GM19099 (cell line): Measurements from ENCODE around the gene KCNMA1.

ENCODE experiments used
- POLR2A ChIP-seq: IDR thresholded peaks from 3 replicates; pipeline ENCODE4 v1.6.1; 2011; ENCODE audit warnings: low read depth; ENCODE audit not compliant: insufficient read length; ENCODE audit errors: extremely low read depth

KCNMA1 gene

GRCh38 chr10:77451886-77452285 lies 185.7 kb downstream of the KCNMA1 start:
- TF ChIP-seq POLR2A: no peak

- no peak for TF ChIP-seq POLR2A
Observed at GRCh38 chr10:77448226-77448625, 189.4 kb downstream of the KCNMA1 start.

DNA sequence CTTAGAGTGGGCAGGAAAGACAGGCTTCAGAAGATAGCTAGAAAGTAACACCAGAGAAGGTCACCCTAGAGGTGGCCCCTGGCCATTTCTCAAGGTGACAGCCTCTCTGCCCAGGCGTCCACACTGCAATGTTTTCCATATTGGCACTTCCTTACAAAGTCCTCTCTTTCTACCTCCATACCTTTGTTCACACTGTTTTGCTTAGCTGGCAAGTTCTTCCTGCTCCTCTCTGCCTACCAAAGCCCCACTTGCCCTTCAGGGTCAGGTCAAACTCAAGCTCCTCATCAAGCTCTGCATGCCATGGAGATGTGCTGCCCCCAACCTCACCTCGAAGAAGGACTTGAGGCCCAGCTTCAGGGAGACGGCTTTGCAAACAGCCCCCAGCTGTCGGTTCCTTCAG lies 190.9 kb downstream of the KCNMA1 start:
- no peak for TF ChIP-seq POLR2A

GRCh38 chr10:77445547-77445946 lies 192.1 kb downstream of the KCNMA1 start:
- no peak for TF ChIP-seq POLR2A

- TF ChIP-seq POLR2A: no peak
Observed at GRCh38 chr10:77444041-77444440, 193.6 kb downstream of the KCNMA1 start.

GRCh38 chr10:77442699-77443189 lies 194.9 kb downstream of the KCNMA1 start:
- no peak for TF ChIP-seq POLR2A

GRCh38 chr10:77441353-77442166 lies 196.0 kb downstream of the KCNMA1 start:
- TF ChIP-seq POLR2A: no peak

DNA sequence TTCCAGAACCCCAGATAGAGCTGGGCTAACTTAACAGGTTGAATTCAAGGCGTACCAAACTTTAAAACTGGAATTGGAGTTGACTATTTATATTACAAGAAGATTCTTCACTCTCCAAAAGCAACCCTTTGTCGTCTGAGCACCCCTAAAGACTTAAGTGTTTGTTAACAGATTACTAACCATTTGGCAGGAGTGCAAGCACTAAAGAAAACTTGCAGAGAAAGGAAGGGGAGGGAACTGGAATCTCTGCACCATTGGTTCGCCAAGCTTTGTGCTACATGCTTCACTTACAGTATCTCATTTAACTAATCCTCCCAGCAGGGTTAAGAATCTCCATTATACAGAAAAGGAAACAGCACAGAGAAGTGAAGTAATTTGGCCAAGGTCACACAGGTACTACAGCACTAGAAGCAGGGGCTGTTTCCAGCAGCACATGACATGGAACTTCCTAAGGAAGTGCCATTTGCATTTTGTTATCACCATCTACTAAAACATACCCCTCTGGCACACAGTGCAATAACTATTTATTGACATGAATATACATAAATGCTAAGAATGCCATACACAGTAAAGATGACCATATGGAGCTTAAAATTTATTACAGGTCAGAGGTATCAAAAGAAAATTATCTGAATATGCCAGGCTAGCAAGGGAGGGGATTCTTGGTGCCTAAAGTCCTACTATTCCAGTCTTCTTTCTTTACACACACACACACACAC lies 201.2 kb downstream of the KCNMA1 start:
- no peak for TF ChIP-seq POLR2A

GRCh38 chr10:77433546-77433945 lies 204.1 kb downstream of the KCNMA1 start:
- TF ChIP-seq POLR2A: no peak

- no peak for TF ChIP-seq POLR2A
Observed at GRCh38 chr10:77431980-77432797, 205.4 kb downstream of the KCNMA1 start.

- no peak for TF ChIP-seq POLR2A
Observed at GRCh38 chr10:77431209-77431611, 206.4 kb downstream of the KCNMA1 start.

DNA sequence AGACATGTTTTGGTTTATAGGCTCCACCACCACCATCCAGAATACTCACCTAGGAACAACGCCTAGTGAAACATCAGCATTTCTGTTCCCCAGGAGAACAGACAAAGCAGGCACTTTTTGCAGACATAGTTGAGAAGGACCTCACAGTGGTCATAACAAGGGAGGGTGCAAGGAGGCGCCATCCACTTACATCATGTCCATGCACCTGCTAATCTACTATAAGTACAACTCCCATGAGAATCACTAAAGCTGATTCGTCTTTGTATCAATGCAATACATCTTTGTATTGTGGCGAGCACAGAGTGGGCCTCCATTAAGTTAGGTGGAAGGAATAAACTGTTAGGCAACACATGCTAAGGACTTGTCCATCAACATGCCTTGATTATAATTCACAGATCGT lies 207.1 kb downstream of the KCNMA1 start:
- no peak for TF ChIP-seq POLR2A

DNA sequence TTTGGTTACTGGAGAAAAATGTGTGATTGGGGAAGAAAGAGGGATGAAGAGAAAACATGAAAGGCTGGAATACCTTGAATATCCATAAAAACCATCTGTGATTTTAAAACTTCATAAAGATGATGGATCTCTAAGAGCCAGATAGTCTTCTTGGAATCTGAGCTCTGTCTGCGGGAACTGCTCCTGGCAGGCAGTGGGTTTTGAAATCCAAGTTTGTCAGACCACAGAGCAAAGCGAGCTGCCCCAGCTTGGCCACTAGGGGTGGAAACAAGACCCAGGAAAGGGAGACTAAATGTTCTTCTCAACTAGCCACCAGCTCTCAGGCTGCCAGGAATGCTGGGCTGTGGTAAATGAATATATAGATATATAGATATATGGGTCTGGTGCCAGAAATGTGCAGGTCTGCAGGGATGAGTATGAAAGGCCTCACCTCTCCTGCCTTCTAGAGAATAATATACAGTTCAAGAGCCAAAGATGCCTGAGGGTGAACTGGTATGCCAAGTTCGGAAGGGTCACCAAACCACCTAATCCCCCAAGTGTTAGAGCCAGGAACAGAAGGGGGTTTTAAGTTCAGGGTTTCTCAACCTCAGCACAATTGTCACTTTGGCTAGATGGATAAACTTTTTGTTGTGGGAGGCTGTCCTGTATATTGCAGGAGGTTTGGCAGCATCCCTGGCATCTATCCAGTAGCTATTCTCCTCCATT lies 208.8 kb downstream of the KCNMA1 start:
- no peak for TF ChIP-seq POLR2A

GRCh38 chr10:77424257-77424656 lies 213.4 kb downstream of the KCNMA1 start:
- no peak for TF ChIP-seq POLR2A
